Fibroblast of mammary gland (primary cell): ENCODE measurements around the gene INO80C.

Source experiments
- DNase-seq: peaks from one replicate; pipeline ENCODE4 v3.0.0-alpha.2; 2010; ENCODE audit warnings: low read depth
- H3K4me3 ChIP-seq: 2 replicates; pipeline ENCODE4 v1.5.1; 2011; ENCODE audit warnings: low read depth, mild to moderate bottlenecking, low read length, moderate library complexity; ENCODE audit not compliant: control insufficient read depth
- TF ChIP-seq, protein P1 (sequence below): conservative IDR thresholded peaks from 2 replicates; pipeline ENCODE4 v1.5.1; 2011; ENCODE audit warnings: low read depth, low read length, inconsistent platforms; ENCODE audit not compliant: control insufficient read depth, insufficient read depth

The INO80C gene

DNA sequence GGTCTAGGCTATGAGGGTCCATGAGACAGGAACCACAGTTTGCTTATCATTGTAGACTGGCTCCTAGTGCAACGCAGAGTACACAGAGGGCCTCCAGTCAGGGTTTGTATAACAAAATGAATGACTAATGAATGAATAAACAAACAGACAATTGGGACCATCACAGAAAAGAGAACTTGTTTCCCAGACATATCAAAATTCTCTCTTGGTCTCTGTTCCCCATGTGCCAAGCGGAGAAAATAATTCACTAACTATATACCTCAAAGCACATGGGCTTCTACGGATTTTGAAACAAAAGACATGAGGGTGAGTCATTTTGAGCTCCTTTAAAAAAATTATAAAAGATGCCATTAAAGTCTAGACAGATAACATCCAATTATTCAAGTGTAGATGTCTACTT lies 28.0 kb downstream of the INO80C start:
- H3K4me3 ChIP-seq = no peak overlapping the region
- TF ChIP-seq, protein P1, sequence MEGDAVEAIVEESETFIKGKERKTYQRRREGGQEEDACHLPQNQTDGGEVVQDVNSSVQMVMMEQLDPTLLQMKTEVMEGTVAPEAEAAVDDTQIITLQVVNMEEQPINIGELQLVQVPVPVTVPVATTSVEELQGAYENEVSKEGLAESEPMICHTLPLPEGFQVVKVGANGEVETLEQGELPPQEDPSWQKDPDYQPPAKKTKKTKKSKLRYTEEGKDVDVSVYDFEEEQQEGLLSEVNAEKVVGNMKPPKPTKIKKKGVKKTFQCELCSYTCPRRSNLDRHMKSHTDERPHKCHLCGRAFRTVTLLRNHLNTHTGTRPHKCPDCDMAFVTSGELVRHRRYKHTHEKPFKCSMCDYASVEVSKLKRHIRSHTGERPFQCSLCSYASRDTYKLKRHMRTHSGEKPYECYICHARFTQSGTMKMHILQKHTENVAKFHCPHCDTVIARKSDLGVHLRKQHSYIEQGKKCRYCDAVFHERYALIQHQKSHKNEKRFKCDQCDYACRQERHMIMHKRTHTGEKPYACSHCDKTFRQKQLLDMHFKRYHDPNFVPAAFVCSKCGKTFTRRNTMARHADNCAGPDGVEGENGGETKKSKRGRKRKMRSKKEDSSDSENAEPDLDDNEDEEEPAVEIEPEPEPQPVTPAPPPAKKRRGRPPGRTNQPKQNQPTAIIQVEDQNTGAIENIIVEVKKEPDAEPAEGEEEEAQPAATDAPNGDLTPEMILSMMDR = no peak
- peak; percentile 16 for DNase-seq

GRCh38 chr18:35468711-35469110 lies 29.0 kb downstream of the INO80C start:
- no peak overlapping the region for H3K4me3 ChIP-seq
- no peak for DNase-seq
- TF ChIP-seq, protein P1 = no peak

GRCh38 chr18:35467624-35468016 lies 30.1 kb downstream of the INO80C start:
- no peak for DNase-seq
- TF ChIP-seq, protein P1 = no peak
- H3K4me3 ChIP-seq = no peak overlapping the region

DNA sequence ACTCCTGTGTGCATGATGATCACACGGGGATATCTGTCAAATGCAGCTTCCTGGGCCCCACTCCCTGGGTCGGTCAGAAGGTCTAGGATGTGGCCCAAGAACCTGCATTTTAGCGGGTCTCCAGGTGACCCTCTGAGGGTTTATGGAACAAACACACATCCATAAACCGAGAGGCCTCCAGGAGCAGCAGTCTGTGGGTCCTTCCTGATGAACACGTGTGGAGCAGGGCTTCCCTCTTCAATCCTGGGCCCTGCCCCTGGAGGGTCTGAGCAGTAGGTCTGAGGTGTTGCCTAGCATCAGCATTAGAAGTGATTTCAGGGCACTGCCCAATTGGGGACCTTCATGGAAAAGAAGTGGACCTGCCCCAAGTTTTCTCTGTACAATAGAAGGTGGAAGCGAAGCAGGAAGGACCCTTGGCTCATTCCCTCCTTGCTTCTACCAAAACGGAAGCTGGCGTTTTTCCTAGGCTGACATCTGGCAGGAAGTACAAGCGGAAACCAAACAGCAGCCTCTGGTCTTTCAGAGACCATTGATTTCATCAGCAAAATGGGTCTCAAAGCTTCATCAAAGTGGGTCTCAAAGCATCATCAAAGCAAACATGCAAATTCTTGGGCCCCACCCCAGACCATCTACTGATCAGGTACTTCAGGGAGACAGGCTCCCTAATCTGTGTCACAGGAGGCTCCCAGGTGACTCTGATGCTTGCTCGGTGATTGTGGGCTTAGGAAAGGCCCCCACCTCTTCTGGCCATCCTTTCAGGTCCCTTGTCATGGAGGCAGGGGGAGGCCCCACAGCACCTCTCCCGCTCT lies 30.7 kb downstream of the INO80C start:
- no peak for DNase-seq
- H3K4me3 ChIP-seq = no peak overlapping the region
- TF ChIP-seq, protein P1 = no peak

DNA sequence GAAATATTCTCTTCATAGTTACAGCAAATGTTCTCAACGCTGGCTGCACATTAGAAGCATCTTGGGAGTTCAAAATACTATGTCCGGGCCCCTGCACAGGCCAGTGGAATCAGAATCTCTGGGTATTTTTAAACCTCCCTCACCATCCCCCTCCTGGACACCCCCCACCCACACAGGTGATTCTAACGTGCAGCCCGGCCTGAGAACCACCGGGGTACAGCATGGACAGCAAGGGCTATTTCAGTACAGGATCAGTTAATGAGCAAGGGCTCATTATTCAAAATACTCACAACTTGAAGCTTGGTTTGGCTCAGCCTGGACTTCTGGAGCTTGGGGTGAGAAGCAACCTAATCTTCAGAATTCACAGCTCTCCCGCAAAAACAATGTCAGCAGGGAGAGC lies 31.4 kb downstream of the INO80C start:
- TF ChIP-seq, protein P1 = no peak
- H3K4me3 ChIP-seq = no peak overlapping the region
- no peak for DNase-seq

GRCh38 chr18:35465329-35465728 lies 32.4 kb downstream of the INO80C start:
- DNase-seq = no peak
- no peak overlapping the region for H3K4me3 ChIP-seq
- TF ChIP-seq, protein P1 = no peak
